H9 (cell line): Measurements from ENCODE around the gene PBX1. TPM values are rescaled to one million over a fixed set of nuclear protein-coding genes. Genes with fewer than 3 reads are reported as not detected.

Experiments
- DNase-seq: peaks from one replicate; pipeline ENCODE4 v3.0.0-alpha.2; 2017
- H2AFZ ChIP-seq: one replicate; pipeline ENCODE4 v1.6.1; 2013; ENCODE audit warnings: mild to moderate bottlenecking, low read length, control low read depth, moderate library complexity
- H2AK5ac ChIP-seq: 2 replicates; pipeline ENCODE4 v1.6.1; 2013; ENCODE audit warnings: low read length, control low read depth, mixed read lengths; ENCODE audit not compliant: insufficient read length
- H2BK120ac ChIP-seq: one replicate; pipeline ENCODE4 v1.6.1; 2013; ENCODE audit warnings: low read depth, mild to moderate bottlenecking, low read length, control low read depth, inconsistent platforms; ENCODE audit not compliant: poor library complexity, severe bottlenecking
- H2BK12ac ChIP-seq: 2 replicates; pipeline ENCODE4 v1.6.1; 2013; ENCODE audit warnings: low read length, control low read depth, mixed read lengths, low read depth; ENCODE audit not compliant: insufficient read length
- H2BK15ac ChIP-seq: 2 replicates; pipeline ENCODE4 v1.6.1; 2013; ENCODE audit warnings: low read depth, low read length, control low read depth
- H2BK20ac ChIP-seq: one replicate; pipeline ENCODE4 v1.6.1; 2013; ENCODE audit warnings: low read depth, mild to moderate bottlenecking, low read length, control low read depth, inconsistent platforms; ENCODE audit not compliant: poor library complexity, severe bottlenecking
- H2BK5ac ChIP-seq: 2 replicates; pipeline ENCODE4 v1.6.1; 2013; ENCODE audit warnings: low read length, control low read depth, mixed read lengths; ENCODE audit not compliant: insufficient read length
- H3K14ac ChIP-seq: 2 replicates; pipeline ENCODE4 v1.6.1; 2013; ENCODE audit warnings: low read length, control low read depth; ENCODE audit not compliant: insufficient read depth
- H3K18ac ChIP-seq: 2 replicates; pipeline ENCODE4 v1.6.1; 2013; ENCODE audit warnings: low read depth, mild to moderate bottlenecking, mixed read lengths, low read length, control low read depth; ENCODE audit not compliant: insufficient read length
- H3K23ac ChIP-seq: 2 replicates; pipeline ENCODE4 v1.6.1; 2013; ENCODE audit warnings: low read length, control low read depth, mixed read lengths, low read depth; ENCODE audit not compliant: insufficient read length
- H3K23me2 ChIP-seq: 2 replicates; pipeline ENCODE4 v1.6.1; 2013; ENCODE audit warnings: low read depth, mild to moderate bottlenecking, mixed read lengths, low read length, control low read depth; ENCODE audit not compliant: insufficient read length, poor library complexity, severe bottlenecking
- H3K27ac ChIP-seq: 2 replicates; pipeline ENCODE4 v1.5.1; 2013; ENCODE audit warnings: low read length, control low read depth, mixed read lengths, low read depth; ENCODE audit not compliant: insufficient read length
- H3K27me3 ChIP-seq: 2 replicates; pipeline ENCODE4 v1.6.1; 2013; ENCODE audit warnings: low read length, control low read depth, inconsistent platforms; ENCODE audit not compliant: insufficient read depth
- H3K4ac ChIP-seq: 2 replicates; pipeline ENCODE4 v1.6.1; 2013; ENCODE audit warnings: low read depth, mild to moderate bottlenecking, control low read depth, inconsistent platforms, low read length, moderate library complexity
- H3K4me1 ChIP-seq: 2 replicates; pipeline ENCODE4 v1.6.1; 2013; ENCODE audit warnings: low read length, control low read depth, inconsistent platforms; ENCODE audit not compliant: insufficient read depth
- H3K4me2 ChIP-seq: 2 replicates; pipeline ENCODE4 v1.6.1; 2013; ENCODE audit warnings: low read length, control low read depth, mixed read lengths; ENCODE audit not compliant: insufficient read length, insufficient read depth
- H3K56ac ChIP-seq: 2 replicates; pipeline ENCODE4 v1.6.1; 2013; ENCODE audit warnings: low read depth, mild to moderate bottlenecking, mixed read lengths, low read length, control low read depth; ENCODE audit not compliant: insufficient read length
- H3K79me1 ChIP-seq: 2 replicates; pipeline ENCODE4 v1.6.1; 2013; ENCODE audit warnings: low read depth, mild to moderate bottlenecking, moderate library complexity, low read length, control low read depth, inconsistent platforms; ENCODE audit not compliant: insufficient read depth, poor library complexity, severe bottlenecking
- H3K79me2 ChIP-seq: 2 replicates; pipeline ENCODE4 v1.6.1; 2013; ENCODE audit warnings: low read length, control low read depth, inconsistent platforms; ENCODE audit not compliant: insufficient read depth
- H3K9ac ChIP-seq: 2 replicates; pipeline ENCODE4 v1.6.1; 2013; ENCODE audit warnings: low read length, control low read depth, mixed read lengths; ENCODE audit not compliant: insufficient read length; ENCODE audit errors: extremely low read depth
- H3K9me3 ChIP-seq: one replicate; pipeline ENCODE4 v1.6.1; 2013; ENCODE audit warnings: low read depth, low read length, inconsistent platforms; ENCODE audit not compliant: control insufficient read depth
- H3T11ph ChIP-seq: one replicate; pipeline ENCODE4 v1.6.1; 2013; ENCODE audit warnings: mild to moderate bottlenecking, low read length, control low read depth, inconsistent platforms
- H4K20me1 ChIP-seq: one replicate; pipeline ENCODE4 v1.6.1; 2013; ENCODE audit not compliant: control insufficient read depth, insufficient read length, insufficient read depth
- H4K5ac ChIP-seq: 2 replicates; pipeline ENCODE4 v1.6.1; 2013; ENCODE audit warnings: low read depth, mild to moderate bottlenecking, mixed read lengths, low read length, control low read depth; ENCODE audit not compliant: insufficient read length
- H4K8ac ChIP-seq: replicated peaks from 2 replicates; pipeline ENCODE4 v1.6.1; 2013; ENCODE audit warnings: low read length, control low read depth, mixed read lengths, low read depth; ENCODE audit not compliant: insufficient read length
- H4K91ac ChIP-seq: 2 replicates; pipeline ENCODE4 v1.6.1; 2013; ENCODE audit warnings: low read depth, mild to moderate bottlenecking, moderate library complexity, mixed read lengths, low read length, control low read depth; ENCODE audit not compliant: insufficient read length
- H3K27ac Mint-ChIP-seq, 3 experiments: 2 replicates in 2 of 3; 3 replicates in 1 of 3; pipeline ENCODE4 v1.8.0; 2020 to 2021; ENCODE audit warnings: mixed read lengths in 3 of 3, mild to moderate bottlenecking in 1 of 3, moderate library complexity in 1 of 3
- H3K27me3 Mint-ChIP-seq: 2 replicates; pipeline ENCODE4 v1.8.0; 2021; ENCODE audit warnings: low read depth, mild to moderate bottlenecking, moderate library complexity, mixed read lengths
- H3K36me3 Mint-ChIP-seq, 3 experiments: 2 replicates in 2 of 3; 3 replicates in 1 of 3; pipeline ENCODE4 v1.8.0; 2020 to 2021; ENCODE audit warnings: low read depth in 3 of 3, mixed read lengths in 3 of 3; ENCODE audit not compliant: insufficient read depth in 1 of 3
- H3K4me1 Mint-ChIP-seq, 2 experiments: 2 replicates each; pipeline ENCODE4 v1.8.0; 2020; ENCODE audit warnings: mixed read lengths in 2 of 2
- H3K4me3 Mint-ChIP-seq, 2 experiments: 2 replicates in 1 of 2; 3 replicates in 1 of 2; pipeline ENCODE4 v1.8.0; 2020 to 2021; ENCODE audit warnings: mild to moderate bottlenecking in 2 of 2, mixed read lengths in 2 of 2, moderate library complexity in 1 of 2
- H3K9me3 Mint-ChIP-seq, 2 experiments: 2 replicates in 1 of 2; 3 replicates in 1 of 2; pipeline ENCODE4 v1.8.0; 2020; ENCODE audit warnings: mild to moderate bottlenecking in 2 of 2, mixed read lengths in 2 of 2, moderate library complexity in 1 of 2
- WGBS: extraction: QIAGEN DNeasy Blood & Tissue Kit; methylation state at CpG from one replicate; pipeline ENCODE4 v1.1.7; 2013; ENCODE audit warnings: missing lambda C conversion rate, low lambda C conversion rate, mixed read lengths; ENCODE audit not compliant: insufficient read length; ENCODE audit errors: extremely low coverage; 5-methylcytosine and 5-hydroxymethylcytosine counted together
- total RNA-seq: library from RNA; stranded (reverse); gene quantifications from 2 replicates; pipeline ENCODE4 v1.2.1, GENCODE V29; 2021
- TF ChIP-seq, protein P1 (sequence below): fragments of 200-600 bp; sonication (generic); conservative IDR thresholded peaks from 3 replicates; pipeline ENCODE4 v1.8.0; 2021; ENCODE audit warnings: antibody characterized with exemption, mild to moderate bottlenecking

Gene PBX1
- total RNA-seq, 1 experiment from 2014 or later: 142 TPM

DNA sequence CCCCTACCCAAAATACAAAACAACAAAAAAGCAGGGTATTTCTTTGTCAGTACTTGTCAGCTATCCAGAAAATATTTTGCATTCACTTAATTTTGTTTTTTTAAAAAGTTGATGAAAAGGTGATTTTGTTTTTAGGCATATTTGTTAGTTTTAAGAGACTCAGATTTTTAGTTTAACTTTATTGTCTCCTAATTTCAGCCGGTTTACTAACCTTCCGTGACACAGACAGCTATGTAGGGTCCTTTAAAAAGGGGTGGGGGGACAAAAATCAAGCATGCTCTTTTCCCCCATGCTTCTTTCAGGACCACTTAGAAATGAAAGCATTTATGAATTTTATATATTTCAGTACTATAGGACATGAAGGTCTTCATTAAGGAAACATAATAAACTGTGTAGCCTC, 1.6 kb downstream of the PBX1 start:
- H3K23ac ChIP-seq: no peak overlapping the region
- H3K4me1 ChIP-seq: peaks cover 3% of the 10 kb centered on the region; the same call in 1 of the 2 replicates
- H2AFZ ChIP-seq: no peak overlapping the region
- H3K27me3 ChIP-seq: no peaks in the 10 kb centered on the region
- H2AK5ac ChIP-seq: no peak overlapping the region
- peaks cover 2% of the 10 kb centered on the region for H3K23me2 ChIP-seq
- Mint-ChIP-seq H3K36me3 (peaks cover 0 to 13% (median 9%) of the 10 kb centered on the region in 3 experiments; a peak in 3 of 7 replicates), H3K4me1 (peaks cover 51 to 52% of the 10 kb centered on the region in 2 experiments), H3K27me3 (no peaks in the 10 kb centered on the region), H3K4me3 (peak overlapping the region; percentile 98 to 99), H3K9me3 (no peaks in the 10 kb centered on the region), H3K27ac (peak overlapping the region; percentile 96 to 99 (median 98); a peak in 6 of 7 replicates)
- H4K91ac ChIP-seq: no peak overlapping the region
- no peaks in the 10 kb centered on the region for H4K20me1 ChIP-seq
- no peak overlapping the region for H3K27ac ChIP-seq
- H2BK120ac ChIP-seq: no peak overlapping the region
- no peak overlapping the region for H4K8ac ChIP-seq
- no peak overlapping the region for H4K5ac ChIP-seq
- H3K9ac ChIP-seq: peak overlapping the region; percentile 53
- H2BK5ac ChIP-seq: no peak overlapping the region
- peak overlapping the region; percentile 68 for H3K4me2 ChIP-seq
- no peak overlapping the region for H3K14ac ChIP-seq
- no CpG with 5 or more reads among the region's 2 CpGs for WGBS
- no peak overlapping the region for H3K56ac ChIP-seq
- no peak overlapping the region for H2BK12ac ChIP-seq
- H3T11ph ChIP-seq: no peak overlapping the region
- H2BK15ac ChIP-seq: no peak overlapping the region
- H3K9me3 ChIP-seq: no peaks in the 10 kb centered on the region
- peaks cover 26% of the 10 kb centered on the region for H3K79me2 ChIP-seq
- TF ChIP-seq, protein P1, sequence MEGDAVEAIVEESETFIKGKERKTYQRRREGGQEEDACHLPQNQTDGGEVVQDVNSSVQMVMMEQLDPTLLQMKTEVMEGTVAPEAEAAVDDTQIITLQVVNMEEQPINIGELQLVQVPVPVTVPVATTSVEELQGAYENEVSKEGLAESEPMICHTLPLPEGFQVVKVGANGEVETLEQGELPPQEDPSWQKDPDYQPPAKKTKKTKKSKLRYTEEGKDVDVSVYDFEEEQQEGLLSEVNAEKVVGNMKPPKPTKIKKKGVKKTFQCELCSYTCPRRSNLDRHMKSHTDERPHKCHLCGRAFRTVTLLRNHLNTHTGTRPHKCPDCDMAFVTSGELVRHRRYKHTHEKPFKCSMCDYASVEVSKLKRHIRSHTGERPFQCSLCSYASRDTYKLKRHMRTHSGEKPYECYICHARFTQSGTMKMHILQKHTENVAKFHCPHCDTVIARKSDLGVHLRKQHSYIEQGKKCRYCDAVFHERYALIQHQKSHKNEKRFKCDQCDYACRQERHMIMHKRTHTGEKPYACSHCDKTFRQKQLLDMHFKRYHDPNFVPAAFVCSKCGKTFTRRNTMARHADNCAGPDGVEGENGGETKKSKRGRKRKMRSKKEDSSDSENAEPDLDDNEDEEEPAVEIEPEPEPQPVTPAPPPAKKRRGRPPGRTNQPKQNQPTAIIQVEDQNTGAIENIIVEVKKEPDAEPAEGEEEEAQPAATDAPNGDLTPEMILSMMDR: no peak
- H3K18ac ChIP-seq: no peak overlapping the region
- no peaks in the 10 kb centered on the region for H3K79me1 ChIP-seq
- H2BK20ac ChIP-seq: no peak overlapping the region
- DNase-seq: no peak
- H3K4ac ChIP-seq: no peak overlapping the region
